ENCODE data around the gene POLR1E.

GRCh38 chr9:37531699-37532098, 46.0 kb downstream of the POLR1E start:
- TF ChIP-seq, protein P1, sequence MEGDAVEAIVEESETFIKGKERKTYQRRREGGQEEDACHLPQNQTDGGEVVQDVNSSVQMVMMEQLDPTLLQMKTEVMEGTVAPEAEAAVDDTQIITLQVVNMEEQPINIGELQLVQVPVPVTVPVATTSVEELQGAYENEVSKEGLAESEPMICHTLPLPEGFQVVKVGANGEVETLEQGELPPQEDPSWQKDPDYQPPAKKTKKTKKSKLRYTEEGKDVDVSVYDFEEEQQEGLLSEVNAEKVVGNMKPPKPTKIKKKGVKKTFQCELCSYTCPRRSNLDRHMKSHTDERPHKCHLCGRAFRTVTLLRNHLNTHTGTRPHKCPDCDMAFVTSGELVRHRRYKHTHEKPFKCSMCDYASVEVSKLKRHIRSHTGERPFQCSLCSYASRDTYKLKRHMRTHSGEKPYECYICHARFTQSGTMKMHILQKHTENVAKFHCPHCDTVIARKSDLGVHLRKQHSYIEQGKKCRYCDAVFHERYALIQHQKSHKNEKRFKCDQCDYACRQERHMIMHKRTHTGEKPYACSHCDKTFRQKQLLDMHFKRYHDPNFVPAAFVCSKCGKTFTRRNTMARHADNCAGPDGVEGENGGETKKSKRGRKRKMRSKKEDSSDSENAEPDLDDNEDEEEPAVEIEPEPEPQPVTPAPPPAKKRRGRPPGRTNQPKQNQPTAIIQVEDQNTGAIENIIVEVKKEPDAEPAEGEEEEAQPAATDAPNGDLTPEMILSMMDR (IDR thresholded peaks at IDR 0.05 in 2 of 3, conservative IDR thresholded peaks at IDR 0.05 in 1 of 3; ENCODE audit: borderline replicate concordance in 1 of 3, insufficient read depth in 1 of 3, low read depth in 2 of 3, low read length in 2 of 3): no peak
- TF ChIP-seq SRF (IDR thresholded peaks at IDR 0.05; ENCODE audit: low read depth) (no peak), MAX (IDR thresholded peaks at IDR 0.05) (no peak), YY1 (IDR thresholded peaks at IDR 0.05; ENCODE audit: extremely low read depth, insufficient replicate concordance, low read depth, low read length) (no peak), POLR2A (IDR thresholded peaks at IDR 0.05; ENCODE audit: borderline replicate concordance, extremely low read depth, insufficient read depth, insufficient read length) (no peak), CEBPB (IDR thresholded peaks at IDR 0.05; ENCODE audit: low read depth) (no peak), POLR2AphosphoS5 (IDR thresholded peaks at IDR 0.05; ENCODE audit: low read depth, low read length) (no peak), EZH2 (IDR thresholded peaks at IDR 0.05) (no peak), RAD21 (IDR thresholded peaks at IDR 0.05; ENCODE audit: low read depth) (no peak), EZH2phosphoT487 (IDR thresholded peaks at IDR 0.05; ENCODE audit: borderline replicate concordance) (no peak), EGR1 (IDR thresholded peaks at IDR 0.05; ENCODE audit: low read depth) (no peak), ZBTB33 (IDR thresholded peaks at IDR 0.05; ENCODE audit: extremely low read depth, insufficient replicate concordance, low read length) (no peak)
- TF ChIP-seq, protein P2, sequence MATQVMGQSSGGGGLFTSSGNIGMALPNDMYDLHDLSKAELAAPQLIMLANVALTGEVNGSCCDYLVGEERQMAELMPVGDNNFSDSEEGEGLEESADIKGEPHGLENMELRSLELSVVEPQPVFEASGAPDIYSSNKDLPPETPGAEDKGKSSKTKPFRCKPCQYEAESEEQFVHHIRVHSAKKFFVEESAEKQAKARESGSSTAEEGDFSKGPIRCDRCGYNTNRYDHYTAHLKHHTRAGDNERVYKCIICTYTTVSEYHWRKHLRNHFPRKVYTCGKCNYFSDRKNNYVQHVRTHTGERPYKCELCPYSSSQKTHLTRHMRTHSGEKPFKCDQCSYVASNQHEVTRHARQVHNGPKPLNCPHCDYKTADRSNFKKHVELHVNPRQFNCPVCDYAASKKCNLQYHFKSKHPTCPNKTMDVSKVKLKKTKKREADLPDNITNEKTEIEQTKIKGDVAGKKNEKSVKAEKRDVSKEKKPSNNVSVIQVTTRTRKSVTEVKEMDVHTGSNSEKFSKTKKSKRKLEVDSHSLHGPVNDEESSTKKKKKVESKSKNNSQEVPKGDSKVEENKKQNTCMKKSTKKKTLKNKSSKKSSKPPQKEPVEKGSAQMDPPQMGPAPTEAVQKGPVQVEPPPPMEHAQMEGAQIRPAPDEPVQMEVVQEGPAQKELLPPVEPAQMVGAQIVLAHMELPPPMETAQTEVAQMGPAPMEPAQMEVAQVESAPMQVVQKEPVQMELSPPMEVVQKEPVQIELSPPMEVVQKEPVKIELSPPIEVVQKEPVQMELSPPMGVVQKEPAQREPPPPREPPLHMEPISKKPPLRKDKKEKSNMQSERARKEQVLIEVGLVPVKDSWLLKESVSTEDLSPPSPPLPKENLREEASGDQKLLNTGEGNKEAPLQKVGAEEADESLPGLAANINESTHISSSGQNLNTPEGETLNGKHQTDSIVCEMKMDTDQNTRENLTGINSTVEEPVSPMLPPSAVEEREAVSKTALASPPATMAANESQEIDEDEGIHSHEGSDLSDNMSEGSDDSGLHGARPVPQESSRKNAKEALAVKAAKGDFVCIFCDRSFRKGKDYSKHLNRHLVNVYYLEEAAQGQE (IDR thresholded peaks at IDR 0.05; ENCODE audit: low read depth): no peak
